ENCODE results near the gene IPP.

GRCh38 chr1:45656573-45657226 lies 93.8 kb downstream of the IPP start:
- TF ChIP-seq CTCF (IDR thresholded peaks at IDR 0.05) (no peak), POLR2A (IDR thresholded peaks at IDR 0.05) (no peak)
